ENCODE data around the gene ONECUT2. TPM values are rescaled to one million over a fixed set of nuclear protein-coding genes. Genes with fewer than 3 reads are reported as not detected.
A peak's percentile ranks its signal among the peaks of the same experiment; 100 is the strongest.
"Not testable (repeated sequence)": the region's sequence is repeated elsewhere in the genome, so short reads cannot be mapped to it uniquely, and the experiment has no call there.

The ONECUT2 gene
- polyA plus RNA-seq, 1 donor: 0.79 TPM

DNA sequence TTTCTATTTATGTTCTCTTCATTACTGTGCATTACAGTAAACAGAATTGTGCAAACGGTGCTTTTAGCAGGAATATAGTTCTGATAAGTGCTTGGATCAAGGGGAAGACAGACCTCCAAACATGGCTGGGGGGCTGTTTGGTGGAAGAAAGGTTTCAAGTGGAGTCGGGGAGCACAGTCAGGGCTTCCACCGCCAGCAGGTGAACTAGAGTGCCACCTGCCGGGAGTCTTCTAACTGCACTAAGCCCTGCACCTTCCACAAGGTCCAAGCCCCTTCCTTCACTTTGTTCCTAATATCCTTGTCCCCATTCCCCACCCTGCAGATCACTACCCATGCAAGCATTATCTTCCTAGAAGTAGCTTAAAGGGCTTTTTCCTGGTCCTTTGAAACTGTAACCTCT is 11.1 kb downstream of the ONECUT2 start:
- DNase-seq: no peak

DNA sequence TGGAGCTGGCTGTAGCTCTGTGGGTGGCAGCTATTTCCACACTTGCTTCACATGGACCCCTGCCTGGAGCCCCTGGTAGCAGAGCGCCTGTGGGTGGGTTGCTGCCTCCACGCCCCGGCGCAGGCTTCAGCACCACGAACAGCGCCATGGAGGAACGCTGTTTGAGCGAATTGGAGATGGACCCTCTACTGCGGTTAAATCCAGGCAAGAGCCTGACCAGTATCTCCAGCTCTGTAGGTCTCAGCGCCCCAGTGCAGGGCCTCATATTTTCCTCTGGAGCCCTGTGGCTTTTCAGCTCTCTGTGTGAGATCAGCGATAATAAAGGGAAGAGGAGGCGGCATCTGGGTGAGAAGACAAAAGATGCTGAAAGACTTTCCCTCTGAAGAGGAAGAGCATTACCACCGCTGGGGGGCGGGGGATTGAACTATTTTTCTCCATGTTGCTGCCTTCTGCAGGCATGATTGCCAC is 12.0 kb downstream of the ONECUT2 start:
- DNase-seq: peak; percentile 47

DNA sequence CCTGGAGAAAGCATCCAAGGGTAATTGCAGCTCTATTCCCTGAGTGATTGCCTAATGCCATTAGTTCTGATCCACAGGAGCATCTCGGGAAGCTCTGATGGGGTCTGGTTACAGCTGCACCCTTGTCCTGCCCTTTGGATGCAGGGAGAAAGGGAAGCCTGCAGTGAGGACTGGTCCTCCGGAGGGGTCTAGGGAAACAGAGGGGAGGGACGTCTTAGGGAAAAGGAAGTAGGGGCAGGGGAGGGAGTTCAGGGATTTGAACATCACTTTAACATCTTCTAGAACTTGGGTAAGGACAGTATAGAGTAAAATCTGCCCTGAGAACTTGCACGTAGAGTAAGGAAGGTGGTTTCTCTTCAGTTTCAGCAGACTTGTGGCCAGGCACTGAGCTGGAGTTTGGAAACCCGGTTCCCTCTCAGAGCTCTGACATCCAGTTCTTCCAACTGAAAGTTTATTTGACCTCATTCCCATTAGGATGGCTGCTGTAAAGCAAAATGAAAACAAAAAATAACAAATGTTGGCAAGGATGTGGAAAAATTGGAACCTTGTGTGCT is 20.5 kb downstream of the ONECUT2 start:
- no peak for DNase-seq

DNA sequence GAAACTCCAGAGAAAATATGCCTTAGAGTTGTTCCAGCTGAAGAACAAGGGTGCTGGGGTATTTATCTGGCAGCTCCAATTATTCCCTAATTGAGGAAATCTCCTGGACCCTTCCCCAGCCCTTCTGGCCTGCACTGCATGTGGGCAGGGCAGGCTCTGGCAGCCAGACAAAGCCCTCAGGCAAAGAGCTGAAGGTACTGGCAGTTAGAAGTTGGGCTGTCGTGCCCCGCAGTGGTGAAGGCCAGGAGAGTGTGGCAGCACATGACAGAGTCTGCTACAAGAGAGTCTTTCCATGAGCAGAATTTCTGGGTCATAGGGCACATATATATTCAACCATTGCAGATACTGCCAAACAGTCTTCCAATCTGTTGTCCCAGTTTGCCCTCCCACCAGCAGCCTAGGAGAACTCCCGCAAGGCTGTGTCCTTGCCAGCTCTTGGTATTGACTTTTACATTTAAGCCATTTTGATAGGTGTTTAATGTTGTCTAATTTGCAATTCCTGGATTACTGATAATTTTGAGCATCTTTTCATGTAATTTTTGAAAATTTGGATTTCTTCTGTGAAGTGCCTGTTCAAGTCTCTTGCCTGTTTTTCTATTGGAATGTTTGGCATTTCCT is 26.6 kb downstream of the ONECUT2 start:
- no peak for DNase-seq

- DNase-seq: no peak
Measured at GRCh38 chr18:57466307-57466706, 31.1 kb downstream of the ONECUT2 start.

- peak; percentile 2 for DNase-seq
Measured at GRCh38 chr18:57466745-57467409, 31.7 kb downstream of the ONECUT2 start.

- DNase-seq: no peak
Measured at GRCh38 chr18:57469884-57470283, 34.7 kb downstream of the ONECUT2 start.

- DNase-seq: no peak
Measured at GRCh38 chr18:57475408-57475807, 40.2 kb downstream of the ONECUT2 start.

- no peak for DNase-seq
Measured at GRCh38 chr18:57475903-57476302, 40.7 kb downstream of the ONECUT2 start.

DNA sequence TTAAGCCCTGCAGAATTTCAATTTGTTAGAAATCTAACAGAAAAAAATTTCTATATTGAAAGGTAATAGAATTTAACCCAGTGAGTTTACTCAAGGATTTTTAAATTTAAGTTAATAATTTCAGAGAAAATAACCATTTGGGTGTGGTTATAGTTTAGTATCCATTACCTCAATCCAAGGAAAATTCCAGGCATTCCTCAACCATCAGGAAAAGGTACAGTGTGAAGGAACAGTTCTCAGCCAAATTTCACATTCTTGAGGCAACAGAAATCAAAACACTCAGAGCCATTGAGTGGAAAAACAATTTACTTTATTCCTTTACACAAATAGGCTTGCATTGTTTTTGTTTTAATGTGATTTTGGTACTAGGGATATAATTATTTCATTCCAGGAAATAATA is 45.6 kb downstream of the ONECUT2 start:
- DNase-seq: no peak

DNA sequence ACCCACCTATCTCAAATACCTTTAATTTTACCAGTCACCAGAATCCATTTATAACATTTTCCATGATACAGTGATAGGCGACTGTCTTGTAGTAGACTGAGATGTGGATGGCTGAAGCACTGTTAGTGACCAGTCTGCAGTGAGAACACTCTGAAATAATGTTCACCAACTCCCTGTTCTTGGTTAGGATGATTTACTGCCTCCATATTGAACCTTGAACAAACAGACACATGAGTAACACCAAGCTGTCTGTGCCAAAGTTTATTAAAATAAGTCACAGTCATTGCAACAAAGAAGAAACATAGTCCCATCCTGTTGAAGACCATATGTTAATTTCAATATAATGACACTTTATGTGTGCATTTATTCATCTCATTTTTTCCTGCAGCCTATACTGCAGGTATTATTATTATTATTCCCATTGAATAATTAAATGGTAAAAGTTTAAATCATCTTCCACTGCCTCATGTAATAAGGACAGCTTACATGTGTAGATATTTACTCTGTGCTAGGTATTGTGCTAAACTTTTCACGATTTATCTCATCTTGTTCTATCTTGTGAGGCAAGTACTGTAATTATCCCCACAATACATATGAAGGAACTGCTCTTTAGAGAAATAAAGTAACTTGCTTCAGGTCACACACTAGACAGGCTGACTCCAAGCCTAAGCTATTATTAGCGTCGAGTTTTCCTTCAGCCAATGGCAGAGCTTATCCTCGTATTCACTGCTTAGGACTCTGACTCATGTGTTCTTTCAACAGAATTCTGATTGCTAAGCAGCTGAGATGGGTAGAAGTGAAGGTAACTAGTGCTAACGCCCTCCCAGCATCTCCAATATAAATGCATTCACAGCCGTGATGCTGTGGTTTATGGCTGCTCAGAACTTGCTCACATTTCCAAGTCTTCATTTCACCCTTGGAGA is 62.5 kb downstream of the ONECUT2 start:
- no peak for DNase-seq

DNA sequence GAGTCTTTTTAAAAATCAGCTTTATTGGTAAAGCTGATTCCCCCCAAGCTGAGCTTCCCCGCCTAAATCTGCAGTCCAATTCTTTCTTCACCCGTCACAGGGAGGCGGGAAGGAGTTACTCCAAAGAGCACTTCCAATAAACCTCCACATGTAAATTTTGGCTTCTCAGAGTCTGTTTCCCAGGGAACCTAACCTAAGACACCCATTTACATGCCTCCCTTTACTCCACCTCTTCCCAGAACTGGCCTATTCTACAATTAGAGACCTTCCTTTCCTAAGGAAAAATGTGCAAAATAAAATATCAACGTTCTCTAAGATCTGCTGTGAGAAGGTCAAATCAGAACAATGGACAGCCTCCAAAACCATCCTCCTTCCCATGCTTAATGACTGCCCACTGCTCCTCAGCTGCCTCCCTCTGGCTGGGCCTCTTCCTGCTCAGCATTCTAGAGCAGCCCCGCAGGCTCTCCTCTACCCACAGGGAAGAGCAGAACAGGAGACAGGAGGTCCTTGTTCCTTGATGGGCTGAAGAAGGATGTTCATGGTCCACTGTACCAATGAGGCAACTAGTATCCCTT is 63.6 kb downstream of the ONECUT2 start:
- no peak for DNase-seq

- DNase-seq: no peak
Measured at GRCh38 chr18:57502624-57503023, 67.5 kb downstream of the ONECUT2 start.

- DNase-seq: no peak
Measured at GRCh38 chr18:57505231-57505630, 70.1 kb downstream of the ONECUT2 start.

DNA sequence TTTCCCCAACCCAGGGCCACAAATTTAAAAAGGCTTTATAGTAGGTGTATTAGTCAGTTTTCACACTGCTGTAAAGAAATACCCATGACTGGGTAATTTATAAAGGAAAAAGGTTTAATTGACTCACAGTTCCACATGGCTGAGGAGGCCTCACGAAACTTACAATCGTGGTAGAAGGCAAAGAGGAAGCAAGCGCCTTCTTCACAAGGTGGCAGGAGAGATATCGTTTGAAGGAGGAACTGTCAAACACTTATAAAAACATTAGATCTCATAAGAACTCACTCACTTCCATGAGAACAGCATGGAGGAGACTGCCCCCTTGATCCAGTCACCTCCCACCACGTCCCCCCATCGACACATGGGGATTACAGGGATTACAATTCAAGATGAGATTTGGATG is 80.9 kb downstream of the ONECUT2 start:
- no peak for DNase-seq

DNA sequence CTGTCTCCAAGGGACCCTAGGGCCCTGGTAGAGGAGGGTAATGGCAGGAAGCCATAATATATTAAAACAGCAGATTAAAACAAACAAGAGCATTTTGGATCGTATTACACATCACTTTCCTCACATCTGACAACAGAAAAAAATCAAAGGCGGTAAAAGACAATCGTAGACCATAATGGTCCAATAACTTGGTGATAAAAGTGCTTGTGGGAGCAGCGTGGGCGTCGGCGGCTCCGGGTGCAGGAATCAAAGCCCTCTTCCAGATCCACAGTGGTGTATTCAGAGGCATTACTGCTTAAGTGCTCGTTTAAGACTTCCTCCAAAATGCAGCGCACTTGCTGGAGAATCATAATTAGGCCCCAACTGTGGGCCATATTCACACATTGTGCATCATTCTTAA is 83.4 kb downstream of the ONECUT2 start:
- DNase-seq: no peak

GRCh38 chr18:57519668-57520424 is 84.7 kb downstream of the ONECUT2 start:
- no peak for DNase-seq

DNA sequence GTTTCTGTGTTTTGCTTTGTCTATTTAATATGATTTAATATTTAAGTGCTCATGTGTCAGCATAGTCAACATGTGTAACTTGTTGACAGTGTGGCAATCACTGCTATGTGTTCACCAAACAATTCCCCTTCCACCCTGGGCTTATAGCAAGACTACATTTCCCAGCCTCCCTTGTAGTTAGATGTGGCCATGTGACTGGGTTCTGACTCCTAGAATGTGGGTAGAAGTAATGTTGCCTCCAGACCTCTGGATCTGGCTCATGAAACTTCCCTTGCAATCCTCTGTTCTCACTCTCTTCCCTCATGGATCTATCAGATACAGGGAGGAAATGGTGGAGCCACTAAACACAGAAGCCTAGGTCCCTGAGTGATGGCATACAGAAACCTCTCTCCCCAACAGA is 87.2 kb downstream of the ONECUT2 start:
- not testable (repeated sequence) for DNase-seq

GRCh38 chr18:57523171-57523956 is 88.2 kb downstream of the ONECUT2 start:
- DNase-seq: no peak

DNA sequence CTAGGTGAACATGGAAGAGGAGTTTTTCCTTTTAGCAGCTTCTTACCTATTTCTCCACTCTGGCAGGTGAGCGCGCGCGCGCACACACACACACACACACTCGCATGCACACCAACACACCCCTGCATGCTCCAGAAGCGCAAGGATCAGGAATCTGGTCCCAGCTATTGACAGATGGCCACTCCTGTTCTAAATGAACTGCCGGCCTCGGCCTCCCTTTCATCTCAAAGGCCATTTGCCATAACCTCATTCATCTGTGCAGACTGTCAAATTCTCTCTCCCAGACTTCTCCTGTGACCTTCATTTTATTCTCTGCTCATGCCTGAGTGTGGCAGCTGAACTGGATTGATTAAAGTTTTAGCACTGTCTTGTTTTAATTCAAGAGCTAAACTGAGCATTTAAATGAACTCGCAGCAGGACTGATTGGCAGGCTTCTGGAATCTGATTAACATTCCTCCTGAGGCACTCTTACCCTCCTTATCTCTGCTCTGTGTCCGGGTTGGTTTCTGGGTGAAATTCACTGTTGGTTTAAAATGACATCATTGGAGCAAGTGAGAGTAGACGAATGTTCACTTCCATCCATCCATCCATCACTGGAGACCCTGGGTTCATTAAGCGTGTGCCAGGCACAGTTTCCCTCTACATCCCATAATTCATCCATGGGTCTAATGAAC is 92.5 kb downstream of the ONECUT2 start:
- DNase-seq: no peak
